ENCODE measurements around the gene ATG9A.

GRCh38 chr2:219272356-219272755 is 42.9 kb upstream of the ATG9A start:
- TF ChIP-seq CTCF (IDR thresholded peaks at IDR 0.05) = no peak
- TF ChIP-seq EZH2 (IDR thresholded peaks at IDR 0.05; ENCODE audit: borderline replicate concordance, insufficient read depth, low read depth, low read length, poor library complexity, severe bottlenecking) = no peak
